ENCODE results near the gene FEM1B. TPM values are rescaled to one million over a fixed set of nuclear protein-coding genes. Genes with fewer than 3 reads are reported as not detected.
"Not testable (repeated sequence)": the region's sequence is repeated elsewhere in the genome, so short reads cannot be mapped to it uniquely, and the experiment has no call there.

The FEM1B gene
- 47.0 and 48.9 TPM in 2 replicates for total RNA-seq

DNA sequence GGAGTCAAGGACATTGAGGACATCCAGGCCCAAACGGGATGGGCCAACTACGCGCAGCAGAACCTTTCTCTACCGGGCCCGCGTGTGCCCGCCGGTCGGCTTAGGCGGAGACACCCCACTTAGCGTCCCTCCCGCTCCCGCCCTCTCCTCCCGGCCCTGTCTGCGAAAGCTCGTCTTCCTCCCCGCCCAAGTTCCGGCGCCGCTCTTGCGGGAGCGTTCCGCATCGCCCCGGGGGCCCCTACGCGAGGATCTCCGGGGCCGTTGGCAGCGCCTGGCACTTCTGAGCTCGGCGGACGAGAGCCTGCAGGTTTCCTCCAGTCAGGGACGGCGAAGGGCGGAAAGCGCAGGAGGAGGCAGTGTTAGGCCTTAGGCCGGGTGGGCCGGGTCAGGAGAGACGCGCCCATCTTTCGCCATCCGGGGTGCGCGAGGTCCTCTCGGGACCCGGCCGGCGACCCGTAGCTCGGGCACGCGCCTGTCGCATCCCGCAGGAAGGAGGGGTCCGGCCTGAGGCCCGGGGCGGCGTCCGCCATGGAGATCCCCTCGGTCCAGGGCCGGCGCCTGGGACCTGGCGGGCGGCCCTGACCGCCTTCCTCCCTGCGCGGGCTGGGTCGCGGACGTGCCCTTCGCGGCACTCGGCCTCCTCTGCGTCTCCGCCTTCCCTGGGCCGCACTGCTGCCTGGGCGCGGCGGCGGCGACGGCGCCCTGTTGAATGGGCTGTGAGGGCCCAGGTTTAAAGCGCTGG lies at the start of gene FEM1B:
Gene FEM1B (plus strand): TSS at position 143 of the 742 bp plus-strand sequence. CDS start 673 bp downstream, outside the sequence.
- peak; percentile 94 for DNase-seq

DNA sequence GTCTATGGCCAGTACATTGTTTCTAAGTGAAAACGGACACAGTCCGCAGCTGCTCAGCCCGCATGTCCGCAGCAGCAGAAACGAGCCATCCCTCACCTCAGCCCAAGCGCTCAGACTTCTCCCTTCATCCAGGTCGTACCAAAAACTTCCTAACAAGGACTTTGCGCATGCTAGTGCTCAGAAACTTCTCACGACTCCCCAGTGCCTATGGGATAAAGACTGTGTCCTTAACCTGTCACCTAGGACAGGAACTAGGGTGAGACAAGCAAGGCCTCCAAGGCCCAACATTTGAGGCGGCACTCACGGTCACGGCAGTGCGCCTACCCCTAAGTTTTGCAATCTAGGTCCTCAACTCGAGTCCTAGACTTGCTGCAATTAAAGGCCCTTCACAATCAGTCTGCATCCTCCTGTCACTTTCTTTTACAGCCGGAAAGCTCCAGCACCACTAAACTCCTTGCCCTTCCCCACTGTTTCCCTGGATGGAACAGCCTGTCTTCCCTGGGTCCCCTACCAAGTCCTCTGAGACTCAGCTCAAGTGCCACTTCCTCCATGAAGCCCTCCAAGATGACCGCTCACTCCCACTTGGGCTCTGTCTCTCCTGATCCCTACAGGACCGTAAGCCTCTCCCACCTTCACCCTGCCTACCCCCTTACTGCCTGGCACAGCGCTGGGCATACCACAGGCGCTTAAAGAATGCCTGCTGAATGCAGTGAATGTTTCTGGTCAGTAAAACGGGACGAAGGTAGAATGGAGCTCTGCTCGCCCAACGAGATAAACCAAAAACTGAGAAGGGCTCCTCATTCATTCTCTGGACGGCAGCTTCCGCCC lies 49.2 kb upstream of the FEM1B start:
- peak; percentile 18 for DNase-seq

DNA sequence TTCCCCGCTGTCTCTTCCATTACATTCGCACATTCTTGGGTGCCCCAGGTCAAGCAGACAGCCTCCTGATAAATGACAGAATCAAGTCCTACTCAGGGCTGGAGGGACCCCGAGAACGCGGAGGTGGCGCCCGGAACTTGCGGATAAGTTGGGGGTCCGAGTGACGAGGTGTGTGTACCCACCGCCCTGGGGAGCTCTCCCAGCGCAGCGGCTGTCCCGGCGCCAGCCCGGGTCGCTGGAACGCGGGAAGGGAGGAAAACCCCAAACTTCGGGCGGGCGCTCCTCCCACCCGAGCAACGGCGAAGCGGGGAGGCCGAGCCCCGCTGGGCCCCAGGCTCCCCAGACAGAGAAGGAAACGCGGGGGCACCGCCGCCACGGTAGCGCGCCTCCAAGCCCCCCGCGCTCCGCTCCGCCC lies 48.6 kb upstream of the FEM1B start:
- no peak for DNase-seq

DNA sequence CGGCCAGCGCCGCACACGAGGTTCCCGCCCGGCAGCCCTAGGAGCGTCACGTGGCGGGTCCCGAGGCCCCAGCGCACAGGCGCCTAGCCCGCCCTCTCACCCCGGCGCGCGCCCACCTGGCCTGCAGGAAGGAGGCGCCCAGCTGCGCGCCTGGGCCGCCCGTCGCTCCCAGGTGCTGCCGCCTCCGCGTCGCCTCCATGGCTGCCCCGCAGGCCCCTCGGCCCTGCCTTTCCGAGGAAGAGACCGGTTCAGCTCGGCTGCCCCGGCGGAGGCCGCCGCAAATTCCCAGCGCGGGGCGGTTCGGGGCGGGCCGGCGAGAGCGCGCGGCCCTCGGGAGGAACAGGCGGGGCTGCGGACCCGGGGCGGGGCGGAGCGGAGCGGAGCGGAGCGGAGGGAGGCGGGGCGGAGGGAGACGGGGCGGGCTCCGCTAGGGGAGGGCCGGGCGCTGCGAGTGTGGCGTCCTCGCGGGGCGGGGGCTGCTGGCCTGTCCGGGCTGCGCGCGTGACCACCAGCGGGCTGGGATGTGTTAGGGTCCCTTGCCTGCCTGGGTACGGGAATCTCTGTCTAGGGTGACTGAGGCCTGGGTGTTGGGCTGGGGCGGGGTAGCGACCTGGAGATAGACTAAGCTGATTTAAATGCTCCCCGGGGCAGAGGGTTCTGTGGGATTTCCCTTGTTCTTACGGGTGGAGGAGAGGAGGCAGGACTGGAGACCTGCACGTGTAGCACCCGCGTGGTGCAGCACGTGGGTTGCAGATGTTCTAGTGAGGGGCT lies 48.0 kb upstream of the FEM1B start, which contains the start of gene CLN6:
Gene CLN6 (minus strand): TSS at position 343 of the 771 bp plus-strand sequence. CDS start 144 bp downstream, at position 199.
- peak; percentile 83 for DNase-seq

DNA sequence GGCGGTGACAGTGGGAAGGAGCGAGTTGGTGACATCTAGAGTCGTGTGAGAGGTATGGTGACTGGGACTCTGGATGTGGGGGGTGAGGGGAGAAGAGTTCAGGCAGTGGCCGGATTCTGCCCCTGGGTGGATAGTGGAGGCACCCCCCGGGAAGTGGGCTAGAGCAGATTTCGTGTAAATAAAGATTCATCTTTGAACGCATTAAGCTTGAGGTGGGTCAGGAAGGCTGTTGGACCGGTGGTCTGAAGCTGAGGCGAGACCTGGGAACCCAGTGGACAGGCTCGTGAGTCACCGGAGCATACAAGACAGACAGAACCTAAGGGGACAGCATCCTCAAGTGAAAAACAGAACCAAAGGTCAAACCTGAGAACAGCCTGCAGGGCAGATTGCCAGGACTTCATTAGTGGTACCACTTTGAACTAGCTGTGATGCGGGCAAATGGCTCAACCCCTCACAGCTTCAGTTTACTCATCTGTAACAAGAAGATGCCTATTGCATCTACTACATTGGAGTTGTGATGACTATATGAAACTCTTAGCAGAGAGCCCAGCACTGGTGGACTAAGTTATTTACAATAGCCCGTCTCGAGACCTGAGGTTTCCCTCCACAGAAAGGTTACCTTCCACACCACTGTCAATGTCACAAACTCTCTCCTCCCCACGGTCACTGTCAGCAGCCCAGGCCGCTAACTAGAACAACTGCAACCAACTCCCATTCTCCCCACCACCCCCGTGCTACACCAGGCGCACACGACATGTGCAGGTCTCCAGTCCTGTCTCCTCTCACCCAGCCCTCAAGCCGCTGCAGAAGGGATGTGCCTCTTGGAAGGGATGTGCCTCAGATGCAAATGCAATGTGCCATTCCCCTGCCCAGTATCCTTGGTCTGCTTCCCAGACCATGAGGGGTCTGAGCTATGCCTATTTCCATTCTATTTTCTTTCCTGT lies 47.1 kb upstream of the FEM1B start:
- no peak for DNase-seq

DNA sequence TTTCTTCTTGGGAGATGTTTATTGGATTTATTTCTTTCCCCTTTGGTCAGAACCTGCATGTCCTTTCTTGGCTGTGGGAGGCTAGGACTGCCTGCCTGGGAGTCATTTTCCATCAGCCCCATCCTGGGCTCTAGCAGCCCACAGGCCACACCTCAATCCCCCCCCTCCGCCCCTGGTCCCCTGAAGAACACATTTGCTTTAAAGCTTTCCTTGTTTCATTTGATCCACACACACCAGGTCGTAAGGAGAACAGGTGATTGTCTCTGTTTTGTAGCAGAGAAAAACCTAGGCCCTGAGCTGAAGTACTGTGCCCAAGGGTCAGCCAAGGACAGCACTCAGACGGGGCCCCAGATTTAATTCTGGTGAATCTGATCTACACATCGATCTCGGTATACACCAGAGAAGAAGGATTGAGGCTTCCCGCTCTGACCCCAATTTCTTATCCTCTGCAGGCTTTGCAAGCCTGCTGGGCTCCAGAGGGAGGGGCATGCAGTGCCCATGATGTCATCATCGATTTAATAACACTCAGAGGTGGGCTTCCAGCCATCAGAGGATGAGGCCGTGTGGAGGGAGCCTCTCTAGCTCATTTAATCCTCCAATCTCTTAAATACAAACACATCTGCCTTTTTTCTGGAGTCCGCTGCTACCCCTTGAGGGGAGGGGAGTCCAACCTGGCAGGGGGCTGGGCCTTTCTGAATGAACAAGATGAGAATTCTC lies 46.3 kb upstream of the FEM1B start:
- DNase-seq: no peak

DNA sequence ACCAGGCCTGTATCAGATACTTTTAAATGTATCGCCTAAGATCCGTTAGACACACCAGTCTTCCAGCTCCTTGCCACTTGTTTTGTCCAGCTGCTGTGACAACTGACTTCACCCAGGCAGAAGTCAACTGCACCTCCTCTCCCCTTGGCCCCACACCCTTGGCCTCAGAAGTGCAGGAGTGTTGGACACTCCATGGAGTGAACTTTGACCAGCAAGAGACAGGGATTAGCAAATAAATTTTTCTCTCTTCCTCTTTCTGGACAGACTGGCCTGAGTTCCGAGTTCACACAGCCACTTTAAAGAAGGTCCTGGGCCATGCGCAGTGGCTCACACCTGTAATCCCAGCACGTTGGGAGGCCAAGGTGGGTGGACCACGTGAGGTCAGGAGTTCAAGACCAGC lies 45.1 kb upstream of the FEM1B start:
- DNase-seq: no peak

DNA sequence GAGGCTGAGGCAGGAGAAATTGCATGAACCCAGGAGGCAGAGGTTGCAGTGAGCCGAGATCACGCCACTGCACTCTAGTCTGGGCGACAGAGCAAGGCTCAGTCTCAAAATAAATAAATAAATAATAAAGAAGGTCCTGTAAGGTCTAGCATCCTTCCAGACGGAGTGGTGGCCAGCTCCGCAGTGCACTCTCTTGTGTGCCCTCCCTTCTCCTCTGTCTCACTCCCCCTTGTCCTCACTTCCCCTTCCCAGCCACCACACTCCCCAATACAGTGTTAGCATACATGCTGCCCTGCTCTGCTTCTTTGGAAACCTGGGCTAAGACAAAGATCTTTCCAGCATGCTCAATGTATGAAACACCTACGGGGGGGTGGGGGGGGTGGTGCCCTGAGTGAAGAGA lies 44.6 kb upstream of the FEM1B start:
- no peak for DNase-seq

DNA sequence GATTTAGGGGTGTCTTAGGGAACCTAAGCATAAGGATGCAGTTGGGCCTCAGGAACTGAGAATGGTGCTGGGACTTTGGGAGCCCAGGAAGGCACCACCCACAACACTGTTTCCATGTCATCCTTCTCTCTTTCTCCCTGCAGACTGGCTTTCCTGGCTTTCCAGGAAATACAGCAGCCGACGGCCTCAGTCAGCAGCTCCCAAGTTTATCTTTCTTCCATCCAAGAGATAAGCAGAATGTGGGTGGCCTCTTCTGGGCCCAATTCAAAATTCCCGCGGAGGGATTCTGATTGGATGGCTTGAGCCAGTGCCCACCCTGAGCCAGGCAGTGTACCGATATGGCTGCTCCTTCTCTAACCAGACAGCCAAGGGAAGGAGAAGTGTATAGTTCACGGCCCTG lies 43.5 kb upstream of the FEM1B start:
- DNase-seq: no peak

DNA sequence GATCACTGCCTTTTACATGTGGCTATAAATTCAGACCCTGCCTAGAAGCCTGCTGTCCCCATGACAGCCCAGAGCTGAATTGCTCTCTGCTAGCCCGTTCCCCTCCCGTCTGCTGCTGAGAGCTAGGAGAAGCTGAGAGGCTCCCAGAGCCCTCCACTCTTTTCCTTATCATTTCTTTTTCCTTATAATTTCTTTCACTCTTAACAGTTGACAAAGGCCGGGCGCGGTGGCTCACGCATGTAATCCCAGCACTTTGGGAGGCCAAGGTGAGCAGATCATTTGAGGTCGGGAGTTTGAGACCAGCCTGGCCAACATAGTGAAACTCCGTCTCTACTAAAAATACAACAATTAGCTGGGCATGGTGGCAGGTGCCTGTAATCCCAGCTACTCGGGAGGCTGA lies 43.0 kb upstream of the FEM1B start:
- DNase-seq: not testable (repeated sequence)

DNA sequence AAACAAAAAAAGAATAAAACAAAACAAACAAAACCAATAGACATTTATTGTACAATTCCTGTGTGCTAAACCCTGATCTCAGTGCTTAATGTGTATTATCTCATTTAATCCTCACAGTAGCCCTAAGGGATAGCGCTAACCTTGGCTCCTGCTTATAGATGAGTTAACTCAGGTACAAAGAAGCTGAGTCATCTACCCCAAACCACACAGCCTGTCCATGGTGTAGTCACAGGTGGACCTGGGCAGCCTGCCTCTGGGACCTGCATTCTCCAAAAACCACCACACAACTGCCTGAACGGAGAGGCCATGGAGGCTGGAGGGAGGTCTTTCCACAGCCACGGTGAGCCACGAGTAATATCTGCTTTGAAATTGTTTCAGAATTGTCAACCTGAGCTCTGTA lies 42.5 kb upstream of the FEM1B start:
- no peak for DNase-seq

DNA sequence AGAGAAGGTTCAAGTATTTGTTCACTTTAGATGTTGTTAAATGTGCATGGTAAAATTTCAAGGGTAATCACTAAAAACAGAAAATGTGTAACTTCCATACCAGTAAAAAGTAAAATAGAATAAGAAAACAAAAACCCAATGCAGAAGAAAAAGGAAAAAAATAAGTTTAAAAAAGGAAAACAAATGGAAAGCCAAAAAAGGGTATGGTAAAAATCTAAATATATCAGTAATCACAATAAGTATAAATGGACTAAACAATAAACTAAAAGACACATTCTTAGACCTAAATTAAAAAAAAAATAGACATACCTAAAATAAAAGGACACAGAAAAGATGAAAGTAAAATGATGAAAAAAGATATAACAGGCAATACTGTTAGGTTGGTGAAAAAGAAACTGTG lies 38.5 kb upstream of the FEM1B start:
- no peak for DNase-seq

DNA sequence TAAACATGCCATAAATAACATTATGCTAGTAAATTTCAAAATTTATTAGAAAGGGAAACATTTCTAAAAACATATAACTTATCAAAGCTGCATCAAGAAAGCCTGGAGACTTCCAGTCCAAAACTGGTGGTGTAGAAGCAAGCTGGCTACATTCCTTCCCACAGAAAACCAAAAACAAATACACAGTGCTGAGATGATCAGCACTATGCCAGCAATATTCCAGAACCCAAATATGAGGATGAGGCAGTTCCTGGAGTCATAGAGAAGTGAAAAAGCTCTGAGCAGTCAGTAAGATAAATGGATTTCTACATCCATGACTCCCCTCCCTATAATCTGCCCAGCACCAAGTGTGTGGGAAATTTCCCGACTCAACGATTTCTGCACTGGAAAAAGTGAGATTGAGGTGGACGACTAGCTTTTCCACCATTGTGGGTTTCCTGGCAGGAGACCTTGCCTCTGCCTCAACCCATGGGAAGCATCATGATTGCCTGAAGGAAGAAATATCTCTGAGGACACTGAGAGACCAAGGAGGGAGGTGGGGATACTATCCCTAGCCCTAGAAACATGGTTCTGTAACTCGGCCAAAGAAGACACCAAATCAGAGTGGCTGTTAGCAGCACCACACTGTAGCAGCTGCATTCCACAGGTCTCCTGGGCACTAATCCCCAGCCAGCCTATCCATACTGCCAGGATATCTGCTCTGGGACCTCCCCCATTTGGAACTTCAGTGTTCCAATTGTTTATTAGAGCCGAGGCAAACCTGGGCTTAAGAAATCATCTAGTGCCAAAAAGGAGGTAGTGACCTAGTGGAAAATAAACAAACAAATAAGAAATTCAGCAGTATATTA lies 36.2 kb upstream of the FEM1B start:
- no peak for DNase-seq

DNA sequence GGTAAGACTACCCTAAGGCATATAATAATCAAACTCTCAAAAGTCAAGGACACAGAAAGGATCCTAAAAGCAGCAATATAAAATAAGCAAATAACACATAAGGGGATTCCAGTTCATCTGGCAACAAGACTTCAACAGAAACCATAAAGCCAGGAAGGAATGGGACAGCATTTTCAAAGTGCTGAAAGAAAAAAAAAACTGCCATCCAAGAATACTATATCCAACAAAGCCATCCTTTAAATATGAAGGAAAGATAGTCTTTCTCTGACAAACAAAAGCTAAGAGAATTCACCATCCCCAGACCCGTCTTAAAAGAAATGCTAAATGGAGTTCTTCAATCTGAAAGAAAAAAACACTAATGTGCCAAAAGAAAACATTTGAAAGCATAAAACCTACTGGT lies 33.3 kb upstream of the FEM1B start:
- no peak for DNase-seq

DNA sequence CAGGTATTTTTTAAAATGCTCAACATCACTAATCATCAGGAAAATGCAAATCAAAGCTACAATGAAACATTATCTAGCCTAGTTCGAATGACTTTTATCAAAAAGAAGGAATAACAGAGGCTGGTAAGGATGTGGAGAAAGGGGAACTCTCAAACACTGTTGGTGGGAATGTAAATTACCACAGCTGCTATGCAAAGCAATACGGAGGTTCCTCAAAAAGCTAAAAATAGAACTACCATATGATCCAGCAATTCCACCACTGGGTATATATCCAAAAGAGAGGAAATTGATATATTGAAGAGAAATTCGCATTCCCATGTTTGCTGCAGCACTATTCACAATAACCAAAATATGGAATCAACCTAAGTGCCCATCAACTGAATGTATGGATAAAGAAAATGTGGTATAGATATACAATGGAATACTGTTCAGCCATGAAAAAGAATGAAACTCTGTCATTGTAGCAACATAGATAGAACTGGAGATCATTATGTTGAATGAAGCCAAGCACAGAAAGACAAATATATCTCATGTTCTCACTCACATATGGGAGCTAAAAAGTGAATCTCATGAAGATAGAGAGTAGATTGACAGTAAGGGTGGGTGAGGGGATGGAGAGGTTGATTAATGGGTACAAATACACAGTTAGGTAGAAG lies 28.4 kb upstream of the FEM1B start:
- DNase-seq: no peak

DNA sequence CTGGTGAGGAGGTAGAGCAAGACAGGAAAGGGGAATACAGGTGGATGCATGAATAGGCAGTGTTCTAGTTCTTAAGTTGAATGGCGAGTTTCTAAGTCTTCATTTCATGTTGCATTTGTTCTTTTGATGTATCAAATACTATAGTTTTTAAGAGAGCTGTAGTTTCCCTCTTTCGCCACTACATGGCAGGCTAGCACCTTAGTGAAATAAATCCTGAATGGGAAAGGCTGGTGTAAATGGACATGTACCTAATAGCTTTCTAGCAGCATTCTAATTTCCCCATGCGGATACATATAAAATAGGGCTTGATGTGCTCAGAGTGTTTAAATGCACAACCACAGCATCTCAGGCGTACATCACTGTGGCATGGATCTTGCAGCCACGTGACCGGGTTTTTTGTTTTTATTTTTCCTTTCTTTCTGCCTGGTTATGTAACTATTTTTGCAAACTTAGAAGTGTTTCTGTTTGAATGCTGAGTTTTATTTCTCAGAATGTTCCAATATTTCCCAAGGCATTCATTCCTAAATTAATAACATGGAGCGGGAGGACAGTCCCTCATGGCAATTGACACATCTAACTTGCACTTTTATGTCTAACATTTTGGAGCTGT lies 24.5 kb upstream of the FEM1B start:
- peak; percentile 87 for DNase-seq

DNA sequence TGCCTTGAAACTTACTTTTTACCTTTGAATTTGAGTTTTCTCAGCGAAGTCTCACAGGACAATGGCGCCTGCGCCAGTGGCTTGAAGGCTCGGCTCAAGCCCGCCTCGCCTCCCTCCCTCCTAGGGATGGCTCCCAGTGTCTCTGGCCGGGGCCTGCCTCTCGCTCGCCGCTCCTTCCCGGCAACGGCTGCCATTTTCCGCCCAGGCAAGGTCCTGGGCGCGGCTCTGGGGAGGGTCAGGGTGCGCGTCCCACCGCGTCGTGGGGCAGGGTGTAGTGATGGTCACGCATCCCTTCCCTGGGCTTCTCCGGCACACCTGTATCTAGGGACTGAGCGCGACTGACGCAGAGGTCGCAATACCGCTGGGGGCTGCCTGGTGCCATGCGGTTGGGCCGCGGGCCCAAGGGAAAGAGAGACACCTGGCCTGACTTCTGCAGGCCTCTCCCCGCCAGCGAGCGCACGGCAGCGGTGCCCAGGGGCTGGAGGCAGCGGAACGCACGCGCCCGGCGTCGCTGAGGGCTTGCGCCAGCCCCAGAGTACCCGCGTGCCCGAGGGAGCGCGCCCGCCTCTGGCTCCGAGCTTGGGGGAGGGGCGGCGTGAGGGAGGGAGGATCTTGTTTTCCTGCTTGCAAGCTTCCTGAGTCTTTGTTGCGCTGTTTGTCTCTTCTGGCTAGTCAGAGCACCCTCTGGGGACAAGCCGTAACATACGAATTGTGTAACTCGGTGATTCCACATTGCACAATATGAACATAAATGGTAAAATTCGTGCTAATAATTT lies 20.7 kb upstream of the FEM1B start:
- peak; percentile 65 for DNase-seq

DNA sequence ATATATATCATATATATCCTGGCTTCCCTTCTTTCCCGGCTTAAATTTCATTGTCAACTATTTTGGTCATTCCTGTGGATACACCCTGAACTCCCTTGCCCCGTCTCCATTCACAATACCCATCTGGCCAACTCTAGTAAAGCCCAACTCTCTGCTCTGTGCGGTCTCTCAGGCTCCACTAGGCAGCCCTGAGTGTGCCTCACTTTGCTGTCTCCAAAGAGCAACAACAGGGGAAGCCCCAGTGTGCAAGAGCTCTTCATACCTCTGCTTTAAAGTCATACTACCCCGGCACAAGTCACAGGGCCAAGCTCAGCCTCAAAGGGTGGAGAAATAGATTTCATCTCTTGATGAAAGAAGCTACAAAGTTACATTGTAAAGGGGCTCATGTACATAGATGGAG lies 18.9 kb upstream of the FEM1B start:
- DNase-seq: no peak
